ENCODE data around the gene ZNF169.
"Not testable (repeated sequence)": the region's sequence is repeated elsewhere in the genome, so short reads cannot be mapped to it uniquely, and the experiment has no call there.

- not testable (repeated sequence) for TF ChIP-seq EZH2phosphoT487 (IDR thresholded peaks at IDR 0.05; ENCODE audit: insufficient read depth, low read depth); EZH2 (IDR thresholded peaks at IDR 0.05; ENCODE audit: insufficient read depth, poor library complexity, severe bottlenecking)
These were observed 6.7 kb downstream of the ZNF169 start for GRCh38 chr9:94265626-94266402.

All from GM23248 (cell line).